ENCODE results near the gene VPS51.

DNA sequence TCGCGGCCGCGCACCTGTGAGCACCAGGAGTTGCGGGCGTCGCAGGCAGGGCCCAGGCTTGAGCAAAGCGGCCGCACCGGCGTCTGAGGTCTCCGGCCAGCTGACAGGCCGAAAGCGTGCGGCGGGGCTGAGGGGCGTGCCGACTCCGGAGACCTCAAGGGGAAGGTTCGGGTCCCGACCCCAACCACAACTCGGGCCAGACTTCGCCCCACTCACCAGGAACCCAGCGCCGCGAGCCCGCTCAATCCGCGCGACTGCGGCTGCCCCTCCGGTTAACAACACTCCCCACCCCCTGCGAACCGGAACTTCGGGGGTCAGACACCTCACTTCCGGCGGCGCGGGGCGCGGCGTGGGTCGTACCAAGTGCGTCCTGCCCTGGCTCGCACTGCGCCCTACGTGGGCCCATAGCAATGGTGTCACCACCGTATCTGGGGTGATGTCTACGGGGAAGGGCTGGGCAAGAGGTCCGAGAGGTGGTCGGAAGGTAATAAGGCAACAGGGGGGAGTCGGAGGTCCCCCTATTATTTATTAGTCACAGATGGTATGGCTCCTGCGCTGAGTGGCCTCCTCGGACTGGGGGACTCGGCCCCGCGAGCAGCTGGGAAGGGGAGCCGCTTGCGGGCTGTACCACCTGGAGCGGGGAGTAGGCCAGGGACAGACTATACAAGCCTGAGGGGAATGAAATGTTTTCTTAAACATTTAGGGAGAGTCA, 38.4 kb downstream of the VPS51 start, which contains the start of gene SYVN1:
- TF ChIP-seq EZH2 (IDR thresholded peaks at IDR 0.05) (no peak), POLR2AphosphoS5 (IDR thresholded peaks at IDR 0.05; ENCODE audit: borderline replicate concordance, low read depth, low read length) (peak; percentile 90; the same call in 1 of the 2 replicates)

Measured in SK-N-MC (cell line).